Activated CD8-positive, alpha-beta T cell treated with anti-CD3 and anti-CD28 coated beads for 36 hours (primary cell): Measurements from ENCODE around the gene RFWD3. TPM values are rescaled to one million over a fixed set of nuclear protein-coding genes. Genes with fewer than 3 reads are reported as not detected.

ENCODE experiments used
- ATAC-seq: fragments of 200-7000 bp; cut with Tn5 transposase; one replicate; pipeline ENCODE4 v1.10.0; 2021; ENCODE audit warnings: mild to moderate bottlenecking, moderate library complexity
- CTCF ChIA-PET: fragments of 350-600 bp; sonication (Branson Sonifier 250); formaldehyde crosslinking; loops from one replicate; lab custom pipeline; 2021; ENCODE audit warnings: antibody characterized with exemption; lab: Charles Lee
- POLR2A ChIA-PET: fragments of 350-600 bp; sonication (Branson Sonifier 250); formaldehyde crosslinking; loops from one replicate; lab custom pipeline; 2021; ENCODE audit warnings: antibody characterized with exemption; lab: Charles Lee
- DNase-seq: peaks from one replicate; pipeline ENCODE4 v3.0.0-alpha.2; 2020
- H3K27ac Mint-ChIP-seq: one replicate; pipeline ENCODE4 v1.8.0; 2021; ENCODE audit warnings: mild to moderate bottlenecking, mixed read lengths
- H3K27me3 Mint-ChIP-seq: one replicate; pipeline ENCODE4 v1.8.0; 2021; ENCODE audit warnings: mixed read lengths
- H3K36me3 Mint-ChIP-seq: one replicate; pipeline ENCODE4 v1.8.0; 2021; ENCODE audit warnings: low read depth, mixed read lengths
- H3K4me1 Mint-ChIP-seq: one replicate; pipeline ENCODE4 v1.8.0; 2021; ENCODE audit warnings: low read depth, mixed read lengths
- H3K4me3 Mint-ChIP-seq: one replicate; pipeline ENCODE4 v1.8.0; 2021; ENCODE audit warnings: mild to moderate bottlenecking, moderate library complexity, mixed read lengths
- H3K9me3 Mint-ChIP-seq: one replicate; pipeline ENCODE4 v1.8.0; 2021; ENCODE audit warnings: mixed read lengths
- CTCF ChIP-seq: fragments of 200-600 bp; IDR thresholded peaks from one replicate; pipeline ENCODE4 v1.8.0; 2022; ENCODE audit warnings: antibody characterized with exemption, mild to moderate bottlenecking
- intact Hi-C: fragments of 100-400 bp; cut with micrococcal nuclease; formaldehyde crosslinking; loops from one replicate; pipeline ENCODE4 v1.10.0; 2022
- total RNA-seq, 2 experiments: library from RNA; stranded (reverse); gene quantifications; one replicate each; pipeline ENCODE4 v1.2.3, GENCODE V29; 2021

The RFWD3 gene
- total RNA-seq, 2 experiments from 2014 or later = 96.5 to 99.8 TPM

GRCh38 chr16:74608944-74609343 is 57.7 kb downstream of the RFWD3 start:
- no peaks in the 10 kb centered on the region for H3K27me3 Mint-ChIP-seq
- H3K9me3 Mint-ChIP-seq = no peaks in the 10 kb centered on the region
- peak overlapping the region; percentile 36 for H3K27ac Mint-ChIP-seq
- peaks cover 17% of the 10 kb centered on the region for H3K36me3 Mint-ChIP-seq
- peaks cover 32% of the 10 kb centered on the region for H3K4me1 Mint-ChIP-seq
- ATAC-seq (no peak), DNase-seq (peak; percentile 31)
- ChIA-PET CTCF (interaction anchor here (1.1 to 1.3 kb wide), 2 partner anchors 10 to 14 kb away, joined by 3 to 4 read pairs; no protein-coding TSS in a partner anchor), POLR2A (interaction anchor here (0.5 to 1.2 kb wide), 3 partner anchors 17 to 56 kb away, joined by 3 to 7 read pairs (median 3); no protein-coding TSS in a partner anchor)
- H3K4me3 Mint-ChIP-seq = no peak overlapping the region
- intact Hi-C loops = loop anchor here (10.0 kb wide), 1 partner anchor 104 kb away; no protein-coding TSS in a partner anchor
- TF ChIP-seq CTCF = no peak

GRCh38 chr16:74608381-74608780 is 58.3 kb downstream of the RFWD3 start:
- no peaks in the 10 kb centered on the region for H3K27me3 Mint-ChIP-seq
- H3K9me3 Mint-ChIP-seq = no peaks in the 10 kb centered on the region
- no peak for ATAC-seq
- no peak for DNase-seq
- POLR2A ChIA-PET = interaction anchor here (0.9 to 2.0 kb wide), 5 partner anchors 8 to 88 kb away, joined by 3 to 9 read pairs (median 7); no protein-coding TSS in a partner anchor
- peaks cover 38% of the 10 kb centered on the region for H3K4me1 Mint-ChIP-seq
- intact Hi-C loops = loop anchor here (10.0 kb wide), 1 partner anchor 104 kb away; no protein-coding TSS in a partner anchor
- H3K27ac Mint-ChIP-seq = no peak overlapping the region
- peaks cover 12% of the 10 kb centered on the region for H3K36me3 Mint-ChIP-seq
- no peak overlapping the region for H3K4me3 Mint-ChIP-seq
- CTCF ChIA-PET = interaction anchor here (0.5 to 1.7 kb wide), 6 partner anchors 10 to 299 kb away, joined by 3 to 4 read pairs (median 3); no protein-coding TSS in a partner anchor
- TF ChIP-seq CTCF = no peak

GRCh38 chr16:74607962-74608356 is 58.7 kb downstream of the RFWD3 start:
- TF ChIP-seq CTCF = no peak
- no peaks in the 10 kb centered on the region for H3K27me3 Mint-ChIP-seq
- no peaks in the 10 kb centered on the region for H3K9me3 Mint-ChIP-seq
- H3K4me1 Mint-ChIP-seq = peaks cover 40% of the 10 kb centered on the region
- CTCF ChIA-PET = interaction anchor here (0.5 to 1.7 kb wide), 6 partner anchors 11 to 298 kb away, joined by 3 to 4 read pairs (median 3); no protein-coding TSS in a partner anchor
- intact Hi-C loops = loop anchor here (10.0 kb wide), 1 partner anchor 103 kb away; no protein-coding TSS in a partner anchor
- no peak overlapping the region for H3K27ac Mint-ChIP-seq
- peaks cover 13% of the 10 kb centered on the region for H3K36me3 Mint-ChIP-seq
- H3K4me3 Mint-ChIP-seq = peak overlapping the region; percentile 98
- DNase-seq (no peak), ATAC-seq (no peak)
- POLR2A ChIA-PET = interaction anchor here (0.9 to 2.0 kb wide), 6 partner anchors 8 to 89 kb away, joined by 3 to 9 read pairs (median 6); no protein-coding TSS in a partner anchor

- intact Hi-C loops = loop anchor here (10.0 kb wide), 1 partner anchor 103 kb away; no protein-coding TSS in a partner anchor
- no peak for TF ChIP-seq CTCF
- no peaks in the 10 kb centered on the region for H3K9me3 Mint-ChIP-seq
- no peak for ATAC-seq
- H3K27ac Mint-ChIP-seq = peak overlapping the region; percentile 91
- DNase-seq = no peak
- peaks cover 16% of the 10 kb centered on the region for H3K36me3 Mint-ChIP-seq
- H3K4me3 Mint-ChIP-seq = peak overlapping the region; percentile 98
- no peaks in the 10 kb centered on the region for H3K27me3 Mint-ChIP-seq
- ChIA-PET CTCF (interaction anchor here (0.5 to 1.7 kb wide), 8 partner anchors 11 to 298 kb away, joined by 3 to 4 read pairs (median 3); partner anchors contain the start of gene MLKL), POLR2A (interaction anchor here (0.8 to 2.0 kb wide), 7 partner anchors 9 to 142 kb away, joined by 3 to 9 read pairs (median 4); no protein-coding TSS in a partner anchor)
- peaks cover 44% of the 10 kb centered on the region for H3K4me1 Mint-ChIP-seq
These were observed 59.2 kb downstream of the RFWD3 start for GRCh38 chr16:74607310-74607961.
